Measurements from ENCODE around the gene GNPAT.
"Not testable (repeated sequence)": the region's sequence is repeated elsewhere in the genome, so short reads cannot be mapped to it uniquely, and the experiment has no call there.

Gene GNPAT

DNA sequence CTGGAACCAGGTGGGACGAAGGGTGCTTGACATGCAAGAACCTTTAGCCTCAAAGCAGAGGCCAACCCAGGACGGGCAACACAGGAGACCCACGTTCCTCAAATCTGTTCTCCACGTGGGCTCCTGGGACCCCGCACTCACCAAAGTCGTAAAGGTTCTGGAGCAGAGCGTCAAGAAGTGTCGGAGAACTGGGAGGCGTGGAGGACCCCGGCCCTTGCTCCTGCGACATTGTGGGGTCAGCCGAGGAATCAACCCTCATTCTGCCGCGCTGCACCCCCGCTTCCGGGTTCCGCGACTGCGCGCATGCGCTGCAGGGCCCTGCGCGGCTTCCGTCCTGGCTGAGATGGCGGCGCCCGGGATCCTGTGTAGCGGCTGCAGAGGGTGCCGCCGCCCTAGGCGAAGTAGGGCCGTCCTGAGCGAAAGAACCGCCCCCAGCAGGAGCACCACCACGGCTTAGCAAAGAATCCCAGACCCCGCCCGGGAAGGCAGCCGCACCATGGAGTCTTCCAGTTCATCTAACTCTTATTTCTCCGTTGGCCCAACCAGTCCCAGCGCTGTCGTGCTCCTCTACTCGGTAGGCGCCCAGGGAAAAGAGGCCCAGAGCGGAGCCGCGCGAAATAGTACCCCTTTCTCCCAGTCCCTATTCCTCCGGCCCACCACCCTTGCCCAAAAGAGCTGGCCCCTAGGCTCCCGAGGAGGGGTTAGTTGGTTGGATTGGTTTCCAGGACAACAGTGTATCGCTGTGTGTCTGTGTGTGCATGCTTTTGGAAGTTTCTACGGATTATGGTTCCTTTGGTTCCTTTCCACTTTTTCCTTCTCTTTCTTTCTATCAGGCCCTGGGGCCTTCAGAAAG is at the start of gene GNPAT:
TSS of gene GNPAT (plus strand) at position 330 of the 853 bp plus-strand sequence. CDS start at position 497, 167 bp downstream.
- peak; percentile 72 for DNase-seq

DNA sequence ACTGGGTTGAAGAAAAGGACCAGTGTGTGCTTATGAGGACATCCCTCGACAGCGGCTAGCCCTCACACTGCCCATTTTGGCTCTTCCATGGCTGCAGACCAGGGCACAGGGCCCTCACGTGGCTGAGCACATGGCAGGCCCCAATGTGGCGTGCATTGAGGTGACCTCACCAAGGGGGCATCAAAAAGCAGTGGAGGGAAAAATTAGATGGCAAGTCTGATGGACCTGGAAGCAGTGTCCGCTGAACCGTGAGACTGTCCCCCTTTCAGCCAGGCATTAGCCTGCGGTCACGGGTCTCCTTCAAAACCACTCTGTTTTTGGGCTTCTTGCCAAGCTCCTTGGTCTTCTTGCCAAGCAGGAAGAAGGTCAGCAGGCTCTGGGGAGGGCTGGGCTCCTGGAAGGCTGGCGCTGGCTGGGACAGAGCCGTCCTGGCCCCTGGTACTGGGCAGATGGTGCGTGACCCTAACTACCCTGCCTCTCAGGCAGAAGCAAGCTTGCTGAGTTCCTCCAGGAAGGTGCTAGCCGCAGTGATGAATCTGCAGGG is 48.3 kb upstream of the GNPAT start:
- DNase-seq, result peak; percentile 89

DNA sequence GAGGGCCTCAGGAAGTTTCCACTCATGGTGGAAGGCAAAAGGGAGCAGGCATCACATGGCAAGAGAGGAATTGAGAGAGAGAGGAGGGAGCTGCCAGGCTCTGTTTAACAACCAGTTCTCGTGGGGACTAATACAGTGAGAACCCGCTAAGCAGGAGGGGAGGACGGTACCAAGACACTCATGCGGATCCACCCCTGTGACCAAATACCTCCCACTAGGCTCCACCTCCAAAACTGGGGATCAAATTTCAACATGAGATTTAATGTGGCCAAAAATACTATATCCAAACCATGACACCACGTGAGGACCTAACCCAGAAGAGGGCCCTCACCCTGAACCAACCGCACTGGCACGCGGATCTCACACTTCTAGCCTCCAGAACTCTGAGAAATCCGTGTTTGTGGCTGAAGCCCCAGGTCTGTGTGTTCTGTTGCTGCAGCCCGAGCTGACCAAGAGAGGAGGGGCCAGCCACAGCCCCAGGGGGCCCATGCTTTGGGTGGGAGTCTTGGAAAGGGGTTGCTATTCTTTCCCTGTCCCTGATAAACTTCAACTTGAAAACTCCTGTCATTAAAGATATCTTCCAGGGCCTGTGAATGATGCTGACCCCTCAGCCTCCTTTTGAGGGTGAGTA is 47.2 kb upstream of the GNPAT start:
- peak; percentile 29 for DNase-seq

DNA sequence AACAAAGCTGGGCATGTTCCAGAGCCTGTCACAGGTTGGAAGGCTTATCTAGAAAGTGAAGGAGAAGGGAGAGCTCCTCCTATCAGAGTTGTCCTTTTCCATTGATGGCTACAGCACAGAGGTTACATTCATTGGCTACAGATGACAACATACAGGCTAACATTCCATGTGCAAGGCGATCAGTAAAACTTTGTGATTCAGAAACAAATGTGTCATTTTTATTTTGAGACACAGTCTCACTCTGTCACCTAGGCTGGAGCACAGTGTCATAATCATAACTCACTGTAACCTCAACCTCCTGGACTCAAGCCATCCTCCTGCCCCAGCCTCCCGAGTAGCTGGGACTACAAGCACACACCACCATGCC is 46.6 kb upstream of the GNPAT start:
- DNase-seq, result no peak

DNA sequence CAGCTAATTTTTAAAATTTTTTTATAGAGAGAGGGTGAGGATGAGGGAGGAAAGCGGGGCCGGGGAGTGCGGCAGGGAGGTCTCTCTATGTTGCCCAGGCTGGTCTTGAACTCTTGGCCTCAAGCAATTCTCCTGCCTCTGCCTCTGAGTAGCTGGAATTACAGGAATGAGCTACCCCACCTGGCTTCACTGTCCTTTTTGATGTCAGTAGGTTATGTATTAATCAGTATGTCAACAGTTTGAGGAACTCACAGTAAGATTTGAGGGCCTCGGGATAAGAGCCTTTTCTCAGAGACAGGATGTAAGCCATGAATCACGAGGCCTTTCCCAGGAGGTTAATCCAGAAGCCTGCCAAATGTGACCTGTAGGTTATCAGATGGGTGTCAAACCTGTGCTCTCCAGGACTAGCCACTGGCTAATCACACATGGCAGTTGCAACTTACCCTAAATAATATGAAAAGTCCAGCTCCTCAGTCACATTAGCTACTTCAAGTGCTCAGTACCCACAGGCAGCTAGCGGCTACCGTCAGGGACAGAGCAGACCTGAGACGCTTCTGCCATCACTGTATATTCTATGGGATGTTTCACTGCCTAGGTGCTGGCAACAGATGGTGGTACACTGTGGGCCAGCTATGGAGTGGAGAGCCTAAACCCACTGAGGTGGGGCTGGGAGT is 46.0 kb upstream of the GNPAT start:
- no peak for DNase-seq

DNA sequence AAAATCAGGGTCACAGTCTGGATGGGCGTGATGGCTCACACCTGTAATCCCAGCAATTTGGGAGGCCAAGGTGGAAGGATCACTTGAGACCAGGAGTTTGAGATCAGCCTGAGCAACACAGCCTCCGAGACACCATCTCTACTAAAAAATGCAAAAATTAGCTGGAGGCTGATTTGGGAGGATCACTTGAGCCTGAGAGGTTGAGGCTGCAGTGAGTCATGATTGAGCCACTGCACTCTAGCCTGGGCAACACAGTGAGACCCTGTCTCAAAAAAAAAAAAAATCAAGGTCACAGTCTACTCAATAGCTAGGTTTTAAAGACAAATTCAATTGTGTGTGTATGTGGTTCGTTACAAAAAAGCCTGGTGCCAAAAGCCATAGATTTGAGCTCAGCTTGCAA is 44.7 kb upstream of the GNPAT start:
- DNase-seq, result no peak

DNA sequence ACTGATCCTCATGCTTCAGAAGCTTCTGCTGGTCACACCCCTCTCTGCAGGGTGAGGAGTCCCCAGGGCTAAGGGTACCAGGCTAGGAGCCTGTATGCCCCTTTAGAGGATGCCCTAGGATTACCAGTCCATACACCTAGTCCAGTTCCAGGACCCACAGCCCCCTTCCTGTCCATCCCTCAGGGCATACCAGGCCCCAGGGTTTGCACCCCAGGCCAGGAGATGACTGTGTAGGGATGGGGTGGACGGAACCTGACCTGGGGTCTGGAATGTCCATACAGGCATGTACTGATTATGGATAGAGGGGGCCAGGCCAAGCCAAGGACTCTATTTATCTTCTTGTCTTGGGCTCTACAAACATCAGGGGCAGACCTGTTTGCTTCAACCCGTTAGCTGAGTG is 44.3 kb upstream of the GNPAT start:
- DNase-seq, result no peak

DNA sequence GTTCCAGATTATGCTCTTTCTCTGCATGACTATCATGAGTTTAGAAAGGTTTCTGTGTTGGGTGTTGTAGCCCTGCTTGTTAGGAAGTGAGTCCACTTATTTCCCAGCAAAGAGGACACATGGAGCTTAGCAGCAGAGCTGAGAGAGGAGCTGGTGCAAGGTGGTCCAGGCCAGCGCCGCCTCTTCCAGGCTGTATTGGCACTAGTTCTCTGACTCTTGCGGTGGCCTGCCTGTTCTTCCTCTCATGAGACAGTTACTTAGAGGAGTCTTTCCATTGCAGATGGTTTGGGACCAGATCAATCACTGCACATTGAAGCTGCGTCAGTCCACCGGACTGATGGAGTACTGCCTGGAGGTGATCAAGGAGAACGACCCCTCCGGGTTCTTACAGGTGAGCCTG is 41.1 kb upstream of the GNPAT start:
- no peak for DNase-seq

DNA sequence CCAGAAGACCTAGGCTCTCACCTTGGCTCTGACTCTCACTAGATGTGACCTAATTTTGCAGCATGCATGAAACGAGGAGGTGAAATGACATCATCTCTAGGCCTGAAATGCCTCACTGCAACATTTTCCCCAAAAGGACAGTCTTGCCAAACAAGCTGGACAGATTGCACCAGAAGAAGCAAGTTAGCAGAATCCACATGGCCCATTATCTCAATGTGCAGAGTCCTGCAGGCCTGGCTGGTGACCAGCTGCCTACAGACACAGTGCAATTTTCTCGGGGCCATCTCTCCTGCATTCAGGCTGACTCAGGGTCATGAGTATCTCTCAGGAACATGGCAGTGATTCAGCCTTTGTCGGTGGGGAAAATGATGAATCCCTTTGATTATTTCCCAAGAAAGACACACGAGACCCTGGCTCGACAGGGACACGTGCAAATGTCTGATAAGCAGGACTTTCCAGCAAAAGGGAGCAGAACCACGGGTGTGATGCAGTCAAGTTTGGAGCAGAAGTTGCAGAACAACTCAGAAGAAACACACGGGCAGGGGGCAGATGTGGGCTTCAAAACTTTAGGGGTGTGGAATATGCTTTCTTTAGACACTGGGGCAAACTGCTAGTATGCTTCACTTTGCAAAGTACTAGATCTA is 40.5 kb upstream of the GNPAT start:
- DNase-seq, result no peak

DNA sequence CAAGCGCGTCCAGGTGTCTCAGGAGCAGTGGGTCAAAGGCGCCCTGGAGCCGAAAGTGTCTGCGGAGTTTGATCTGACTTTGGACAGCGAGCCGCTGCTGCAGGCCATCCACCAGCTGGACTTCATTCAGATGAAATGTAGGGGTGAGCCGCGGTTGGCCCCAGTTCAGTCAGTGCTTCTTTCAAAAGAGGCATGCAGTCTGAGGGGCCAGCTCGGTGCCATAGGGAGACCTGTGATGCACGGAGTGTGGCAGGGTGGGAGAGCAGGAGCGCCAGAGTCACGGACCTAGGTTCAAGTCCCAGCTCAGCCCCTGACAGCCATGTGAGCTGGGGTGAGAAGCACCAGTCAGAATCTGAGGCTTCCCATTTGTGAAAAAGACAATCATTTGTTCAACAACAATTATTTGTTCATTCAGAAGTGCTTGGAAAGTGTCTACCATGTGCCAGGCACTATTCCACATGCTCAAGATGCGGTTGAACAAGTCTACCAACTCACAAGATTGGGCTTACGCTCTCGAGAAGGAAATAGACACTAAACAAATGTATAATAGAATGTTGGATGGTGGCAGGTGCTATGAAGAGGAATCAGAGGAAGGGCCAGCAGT is 39.5 kb upstream of the GNPAT start:
- DNase-seq, result no peak

DNA sequence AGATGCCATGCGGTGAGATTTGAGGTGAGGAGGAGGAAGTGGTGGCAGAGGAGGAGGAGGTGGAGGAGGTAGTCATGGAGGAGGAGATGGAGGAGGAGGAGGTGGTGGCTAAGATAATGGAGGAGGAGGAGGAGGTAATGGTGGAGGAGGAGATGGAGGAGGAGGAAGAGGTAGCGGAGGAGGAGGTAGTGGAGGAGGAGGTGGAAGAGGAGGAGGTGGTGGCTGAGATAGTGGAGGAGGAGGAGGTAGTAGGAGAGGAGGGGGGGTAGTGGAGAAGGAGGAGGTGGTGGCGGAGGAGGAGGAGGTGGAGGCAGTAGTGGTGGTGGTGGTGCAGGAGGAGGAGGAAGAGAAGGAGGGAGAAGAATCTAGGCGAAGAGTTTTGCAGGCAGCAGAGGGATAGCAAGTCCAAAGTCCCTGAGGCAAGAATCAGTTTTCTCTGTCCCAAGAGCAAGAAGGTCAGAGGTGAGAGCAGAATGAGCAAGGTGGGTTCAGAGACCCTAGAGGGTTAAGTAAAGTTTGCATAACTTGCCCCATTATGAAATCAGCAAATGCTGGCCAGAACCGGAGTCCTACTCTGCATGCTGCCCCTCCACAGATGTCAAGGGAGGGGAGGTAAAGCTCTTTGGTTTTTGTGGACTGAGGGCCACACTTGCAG is 38.9 kb upstream of the GNPAT start:
- DNase-seq, result no peak

DNA sequence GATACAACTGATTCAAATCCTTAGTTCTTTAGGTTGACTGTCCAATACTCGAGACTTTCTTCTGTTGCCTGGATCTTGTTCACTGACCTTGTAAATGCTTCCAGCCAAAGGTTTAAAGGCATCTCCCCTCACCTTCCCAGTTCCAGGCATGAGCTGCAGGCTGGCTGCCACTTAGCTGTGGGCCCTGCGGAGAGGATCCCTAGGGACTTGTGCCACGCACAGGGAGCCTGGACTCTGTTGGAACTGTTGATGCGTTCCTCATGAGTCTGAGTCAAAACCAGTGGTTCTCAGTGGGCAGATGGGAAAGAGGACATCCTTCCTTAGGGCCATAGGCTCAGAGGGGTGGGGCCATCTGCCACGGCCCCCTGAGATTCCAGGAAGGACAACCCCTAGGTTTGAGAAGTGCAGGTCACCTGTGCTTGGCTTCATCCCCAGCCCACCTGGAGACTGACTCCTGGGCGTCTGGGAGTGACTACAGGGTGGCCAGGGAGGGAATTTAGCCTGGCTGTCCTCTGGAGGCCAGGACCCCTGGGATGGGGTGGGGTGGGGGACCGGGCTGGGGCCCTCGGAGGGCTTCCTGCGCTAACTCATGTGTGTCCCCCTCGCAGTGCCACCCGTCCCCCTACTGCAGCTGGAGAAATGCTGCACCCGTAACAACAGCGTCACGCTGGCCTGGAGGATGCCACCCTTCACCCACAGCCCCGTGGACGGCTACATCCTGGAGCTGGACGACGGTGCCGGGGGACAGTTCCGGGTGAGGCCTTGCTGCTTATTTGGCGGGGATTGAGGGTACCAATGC is 37.6 kb upstream of the GNPAT start:
- no peak for DNase-seq

DNA sequence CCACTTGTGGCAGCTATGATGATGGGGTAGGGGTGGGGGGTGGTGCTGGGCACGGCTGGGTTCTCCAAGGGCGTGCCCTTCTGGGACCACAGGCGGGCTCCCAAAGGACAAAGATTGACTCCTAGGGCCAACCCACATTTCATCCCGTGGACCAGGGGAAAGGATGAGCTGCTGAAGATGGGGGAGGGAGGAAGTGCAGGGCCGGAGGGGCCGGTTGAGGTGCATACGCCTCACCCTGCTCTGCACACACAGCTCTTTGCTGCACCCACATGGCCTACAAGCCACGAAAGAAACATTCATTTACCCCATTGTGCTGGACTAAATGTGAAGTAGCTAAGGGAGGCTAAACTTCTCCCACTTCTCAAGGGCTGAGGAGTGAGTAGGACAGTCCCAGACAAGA is 34.2 kb upstream of the GNPAT start:
- no peak for DNase-seq

DNA sequence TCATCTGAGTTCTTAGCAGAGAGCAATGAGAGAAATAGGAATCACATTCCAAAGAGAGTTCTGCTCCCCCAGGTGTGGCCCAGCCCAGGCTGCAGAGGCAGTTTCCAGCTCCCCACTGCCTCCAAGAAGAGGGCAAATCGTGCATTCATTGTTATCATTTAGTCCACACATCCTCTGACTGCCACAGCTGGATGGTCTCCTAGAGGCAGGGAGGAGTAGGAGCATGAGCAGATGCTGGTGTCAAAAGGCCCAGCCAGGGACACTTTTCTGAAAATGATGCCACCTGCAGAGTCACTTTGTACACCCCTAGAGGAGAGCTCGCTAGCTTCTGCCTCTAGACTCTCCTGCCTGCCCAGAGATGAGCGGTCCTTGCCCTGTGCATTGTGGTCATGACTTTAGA is 33.6 kb upstream of the GNPAT start:
- no peak for DNase-seq

DNA sequence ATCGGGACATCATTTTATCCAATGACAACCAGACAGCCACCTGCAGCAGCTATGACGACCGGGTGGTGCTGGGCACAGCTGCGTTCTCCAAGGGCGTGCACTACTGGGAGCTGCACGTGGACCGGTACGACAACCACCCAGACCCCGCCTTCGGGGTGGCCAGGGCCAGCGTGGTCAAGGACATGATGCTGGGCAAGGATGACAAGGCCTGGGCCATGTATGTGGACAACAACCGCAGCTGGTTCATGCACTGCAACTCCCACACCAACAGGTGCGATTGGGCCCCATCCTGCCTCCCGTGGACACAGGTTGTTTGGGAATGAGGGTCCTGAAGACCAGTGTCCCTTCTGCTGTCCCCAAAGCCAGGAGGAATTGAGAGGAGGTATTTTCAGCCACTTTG is 32.0 kb upstream of the GNPAT start:
- DNase-seq, result no peak

DNA sequence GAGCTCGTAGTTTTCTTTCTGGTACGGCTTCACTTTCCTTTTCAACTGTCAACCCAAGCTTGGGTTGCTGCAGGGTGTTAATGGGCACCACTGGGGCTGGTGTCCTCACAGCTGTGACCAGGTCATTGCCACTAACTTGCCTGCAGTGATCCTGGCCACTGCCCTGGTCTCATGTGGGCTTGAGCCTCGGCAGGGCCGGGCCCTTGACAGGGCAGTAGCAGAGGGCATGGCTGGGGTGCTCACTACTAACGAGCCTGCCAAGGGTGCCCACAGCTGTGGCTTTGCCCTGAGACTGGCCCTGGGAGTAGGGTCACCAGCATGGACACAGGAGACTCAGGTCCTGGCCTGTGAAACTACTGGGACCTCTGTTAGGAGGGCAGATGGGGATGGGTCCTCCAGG is 31.5 kb upstream of the GNPAT start:
- no peak for DNase-seq

DNA sequence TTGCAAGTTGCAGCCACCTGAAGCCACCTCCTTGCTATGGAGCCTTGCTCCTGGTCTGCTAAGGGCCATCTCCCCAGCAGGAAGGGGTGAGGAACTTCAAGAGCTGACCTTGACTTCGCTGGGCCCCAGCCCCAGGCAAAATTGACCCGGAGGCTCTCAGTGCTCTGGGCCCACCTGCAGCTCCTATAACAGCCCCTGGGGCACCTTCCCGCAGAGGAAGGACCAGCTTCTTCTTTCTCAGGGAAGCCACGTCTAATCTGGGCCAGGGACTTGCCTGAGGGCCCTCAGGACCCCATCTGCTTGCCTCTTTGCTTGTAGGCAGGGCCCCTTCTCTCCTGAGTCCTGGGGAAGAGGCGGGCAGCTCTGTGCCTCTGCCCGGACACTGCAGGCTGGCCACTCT is 30.9 kb upstream of the GNPAT start:
- no peak for DNase-seq

DNA sequence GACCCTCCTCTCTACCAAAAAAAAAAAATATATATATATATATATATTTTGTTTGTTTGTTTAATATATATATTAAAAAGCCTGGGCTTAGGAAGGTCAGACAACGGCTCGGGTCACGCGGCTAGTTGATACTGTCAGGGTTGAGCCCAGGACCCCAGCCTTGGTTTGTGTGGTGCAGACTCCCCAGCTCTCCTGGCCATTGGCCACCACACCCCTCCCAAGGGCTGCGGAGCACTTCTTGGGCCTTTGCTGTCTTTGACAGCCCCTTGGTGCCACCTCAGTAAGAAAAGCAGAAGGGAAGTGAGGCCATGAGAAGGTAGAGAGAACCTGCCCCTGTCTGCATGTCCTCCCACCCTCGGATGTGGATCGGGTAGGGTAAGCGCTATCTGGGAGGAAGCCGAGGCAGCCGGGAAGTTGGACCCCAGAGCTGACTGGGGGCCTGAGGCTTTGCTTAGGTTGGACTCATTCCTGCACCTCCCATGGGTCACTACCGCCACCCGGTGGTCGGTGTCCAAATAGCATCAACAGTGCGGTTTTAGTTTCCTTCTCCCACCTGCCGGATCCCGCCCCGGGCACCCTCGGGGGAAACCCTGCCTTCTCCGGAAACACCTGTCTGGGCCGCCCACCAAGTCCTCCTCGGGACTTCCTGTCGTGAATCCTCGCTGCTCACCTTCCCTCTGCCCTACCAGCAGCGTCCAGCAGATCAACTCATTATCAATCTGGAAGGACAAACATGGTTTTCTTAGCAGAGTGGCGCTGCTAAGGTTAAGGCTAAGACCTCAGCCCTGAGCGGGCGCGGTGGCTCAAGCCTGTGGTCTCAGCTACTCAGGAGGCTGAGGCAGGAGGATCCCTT is 29.8 kb upstream of the GNPAT start:
- peak; percentile 80 for DNase-seq

DNA sequence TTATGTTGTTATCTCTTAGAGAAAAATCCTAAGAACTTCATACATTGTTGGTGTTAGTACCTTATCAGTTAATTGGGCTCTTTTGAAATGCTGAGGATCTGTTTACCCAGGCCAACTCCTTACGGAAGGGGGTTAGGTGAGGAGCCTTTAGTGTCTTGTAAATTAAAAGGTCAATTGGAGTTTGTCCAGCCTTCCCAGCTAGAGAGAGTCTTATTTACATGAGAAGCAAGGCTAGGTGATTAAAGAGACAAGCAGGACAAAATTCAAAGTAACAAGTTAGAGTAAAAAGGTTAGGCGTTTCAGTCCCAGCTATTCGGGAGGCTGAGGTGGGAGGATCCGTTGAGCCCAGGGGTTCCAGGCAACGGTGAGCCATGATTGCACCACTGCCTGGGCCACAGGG is 28.7 kb upstream of the GNPAT start:
- not testable (repeated sequence) for DNase-seq

DNA sequence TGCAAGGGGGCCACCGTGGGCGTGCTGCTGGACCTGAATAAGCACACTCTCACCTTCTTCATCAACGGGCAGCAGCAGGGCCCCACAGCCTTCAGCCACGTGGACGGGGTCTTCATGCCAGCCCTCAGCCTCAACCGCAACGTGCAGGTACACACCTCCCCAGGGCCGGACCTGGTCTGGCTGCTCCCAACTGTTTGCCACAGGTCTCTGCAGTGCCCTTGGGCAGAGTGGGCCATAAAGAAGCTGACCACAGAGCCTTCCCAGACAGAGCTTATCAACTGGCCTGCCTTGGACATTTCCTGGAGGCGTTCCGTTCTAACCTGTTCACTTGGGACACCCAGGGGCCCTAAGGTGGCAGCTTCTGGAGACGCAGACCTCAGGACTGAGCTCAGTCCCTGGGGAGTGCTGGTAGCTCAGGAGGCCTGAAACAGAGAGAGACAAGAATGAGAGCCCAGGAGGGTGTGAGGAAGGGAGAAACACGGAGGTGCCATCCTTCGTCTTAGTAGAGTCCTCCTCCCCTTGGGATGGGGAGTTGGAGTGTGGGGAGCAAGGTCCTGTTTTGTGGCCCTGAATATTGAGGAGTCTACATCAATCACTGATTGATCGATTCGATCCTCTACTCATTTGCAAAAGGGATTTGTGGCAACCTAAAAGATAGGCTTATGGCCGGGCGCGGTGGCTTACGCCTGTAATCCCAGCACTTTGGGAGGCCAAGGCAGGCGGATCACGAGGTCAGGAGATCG is 27.0 kb upstream of the GNPAT start:
- no peak for DNase-seq

Measured in NCI-H2029 (cell line).